Esophagus squamous epithelium (tissue), 5 donors: ENCODE data around the gene BMPER. TPM values are rescaled to one million over a fixed set of nuclear protein-coding genes. Genes with fewer than 3 reads are reported as not detected.

Source experiments
- DNase-seq: peaks from one replicate; lab custom pipeline; 2025; lab: John Stamatoyannopoulos, UW
- H3K27ac ChIP-seq, 4 donors: fragments of 200-600 bp; sonication (generic); one replicate each; pipeline ENCODE4 v1.5.1; 2016 to 2019; ENCODE audit warnings: mild to moderate bottlenecking in 1 of 4
- H3K27me3 ChIP-seq, 4 donors: fragments of 200-600 bp; sonication (generic); 1 replicate in 3 of 4; 2 replicates in 1 of 4; pipeline versions ENCODE4 v1.5.1 to v1.6.0; 2017 to 2021; ENCODE audit warnings: antibody characterized with exemption in 1 of 4
- H3K36me3 ChIP-seq, 3 donors: fragments of 200-600 bp; sonication (generic); one replicate each; pipeline ENCODE4 v1.5.1; 2016 to 2019
- H3K4me1 ChIP-seq, 3 donors: fragments of 200-600 bp; sonication (generic); one replicate each; pipeline ENCODE4 v1.5.1; 2017 to 2019
- H3K4me3 ChIP-seq, 4 donors: fragments of 200-600 bp; sonication (generic); 1 replicate in 3 of 4; 2 replicates in 1 of 4; pipeline ENCODE4 v1.5.1; 2016 to 2019; ENCODE audit warnings: mild to moderate bottlenecking in 2 of 4, moderate library complexity in 1 of 4
- H3K9me3 ChIP-seq, 3 donors: fragments of 200-600 bp; sonication (generic); one replicate each; pipeline ENCODE4 v1.5.1; 2016 to 2019
- CTCF ChIP-seq, 6 experiments: fragments of 450-650 bp in 4 of 6; fragments of 200-600 bp in 2 of 6; sonication (generic) in 2 of 6; IDR thresholded peaks; one replicate each; pipeline ENCODE4 v1.5.1; 2016 to 2019; ENCODE audit warnings: antibody characterized with exemption in 6 of 6, mild to moderate bottlenecking in 4 of 6, moderate library complexity in 4 of 6
- POLR2A ChIP-seq, 4 donors: fragments of 450-650 bp; IDR thresholded peaks; one replicate each; pipeline ENCODE4 v1.6.1; 2017; ENCODE audit warnings: antibody characterized with exemption in 4 of 4, mild to moderate bottlenecking in 4 of 4, moderate library complexity in 3 of 4
- WGBS, 2 donors: methylation state at CpG; one replicate each; pipeline ENCODE4 v1.1.5; 2018; 5-methylcytosine and 5-hydroxymethylcytosine counted together
- intact Hi-C: fragments of 100-400 bp; cut with DNase I; formaldehyde crosslinking; loops from one replicate; pipeline ENCODE4 v1.15.0; 2022
- total RNA-seq, 4 donors: library from RNA; depleted of rRNA; stranded (reverse); fragments of >200 nt; gene quantifications; one replicate each; pipeline ENCODE4 v1.1.0, GENCODE V29; 2016
- donor health status: DM: yes; HTN: yes; CAD: no.

The BMPER gene
- total RNA-seq, 4 donors from 2014 or later = 0.11 to 0.76 (median 0.34) TPM

GRCh38 chr7:33883671-33883965 lies 21.7 kb upstream of the BMPER start:
- Histone ChIP-seq H3K27ac (no peak overlapping the region), H3K4me3 (no peak overlapping the region), H3K36me3 (no peaks in the 10 kb centered on the region), H3K9me3 (no peaks in the 10 kb centered on the region), H3K4me1 (no peaks in the 10 kb centered on the region), H3K27me3 (no peaks in the 10 kb centered on the region)
- intact Hi-C loops = no loop called here
- TF ChIP-seq CTCF (IDR thresholded peaks at IDR 0.05) = no peak
- TF ChIP-seq POLR2A (IDR thresholded peaks at IDR 0.05) = no peak
- no peak for DNase-seq
- 64 to 77% methylated on average over 1 of the region's 1 CpG for WGBS, 2 donors

GRCh38 chr7:33885290-33886148 lies 19.8 kb upstream of the BMPER start:
- no peak for TF ChIP-seq CTCF (IDR thresholded peaks at IDR 0.05)
- TF ChIP-seq POLR2A (IDR thresholded peaks at IDR 0.05) = no peak
- Histone ChIP-seq H3K27ac (no peak overlapping the region), H3K9me3 (no peaks in the 10 kb centered on the region), H3K4me1 (no peaks in the 10 kb centered on the region), H3K27me3 (no peaks in the 10 kb centered on the region), H3K36me3 (no peaks in the 10 kb centered on the region), H3K4me3 (no peak overlapping the region)
- no peak for DNase-seq
- 74 to 77% methylated on average over 4 of the region's 4 CpGs for WGBS, 2 donors
- intact Hi-C loops = no loop called here

- DNase-seq = no peak
- H3K36me3 ChIP-seq = no peaks in the 10 kb centered on the region
- TF ChIP-seq POLR2A (IDR thresholded peaks at IDR 0.05) (no peak), CTCF (IDR thresholded peaks at IDR 0.05) (no peak)
- no peaks in the 10 kb centered on the region for H3K4me1 ChIP-seq
- no peaks in the 10 kb centered on the region for H3K9me3 ChIP-seq
- H3K4me3 ChIP-seq = no peak overlapping the region
- WGBS, 2 donors = 79 to 96% methylated on average over 4 of the region's 5 CpGs
- H3K27me3 ChIP-seq = no peaks in the 10 kb centered on the region
- intact Hi-C loops = no loop called here
- no peak overlapping the region for H3K27ac ChIP-seq
Measured at GRCh38 chr7:33886149-33886623, 19.2 kb upstream of the BMPER start.

- Histone ChIP-seq H3K36me3 (no peaks in the 10 kb centered on the region), H3K4me3 (no peak overlapping the region), H3K27me3 (peaks cover 0 to 2% (median 0%) of the 10 kb centered on the region in 4 donors), H3K27ac (no peak overlapping the region), H3K9me3 (no peaks in the 10 kb centered on the region), H3K4me1 (no peaks in the 10 kb centered on the region)
- TF ChIP-seq CTCF (IDR thresholded peaks at IDR 0.05) (no peak), POLR2A (IDR thresholded peaks at IDR 0.05) (no peak)
- WGBS, 2 donors = 65 to 79% methylated on average over 3 to 5 of the region's 5 CpGs
- DNase-seq = no peak
- intact Hi-C loops = no loop called here
Measured at GRCh38 chr7:33887266-33887975, 17.9 kb upstream of the BMPER start.

GRCh38 chr7:33888166-33888565 lies 17.2 kb upstream of the BMPER start:
- Histone ChIP-seq H3K27me3 (peaks cover 0 to 2% (median 0%) of the 10 kb centered on the region in 4 donors), H3K27ac (no peak overlapping the region), H3K4me3 (no peak overlapping the region), H3K36me3 (no peaks in the 10 kb centered on the region), H3K4me1 (no peaks in the 10 kb centered on the region), H3K9me3 (no peaks in the 10 kb centered on the region)
- TF ChIP-seq POLR2A (IDR thresholded peaks at IDR 0.05) (no peak), CTCF (IDR thresholded peaks at IDR 0.05) (no peak)
- WGBS, 2 donors = 42 to 52% methylated on average over 4 of the region's 4 CpGs
- intact Hi-C loops = no loop called here
- no peak for DNase-seq
